ENCODE results near the gene IGFALS. TPM values are rescaled to one million over a fixed set of nuclear protein-coding genes. Genes with fewer than 3 reads are reported as not detected.

The IGFALS gene
- total RNA-seq, 1 donor from 2014 or later: not detected

- no peak for TF ChIP-seq POLR2AphosphoS5 (IDR thresholded peaks at IDR 0.05; ENCODE audit: insufficient read depth in 1 of 2, low read depth in 1 of 2)
- TF ChIP-seq POLR2A (IDR thresholded peaks at IDR 0.05): no peak
- TF ChIP-seq CTCF (IDR thresholded peaks at IDR 0.05): no peak
- Histone ChIP-seq H3K9me3 (no peaks in the 10 kb centered on the region), H3K4me1 (peaks cover 13% of the 10 kb centered on the region), H3K27ac (no peak overlapping the region), H3K27me3 (no peaks in the 10 kb centered on the region), H3K36me3 (peaks cover 0 to 27% of the 10 kb centered on the region in 2 donors), H3K4me3 (no peak overlapping the region)
- intact Hi-C loops (cut with DNase I): no loop called here
- DNase-seq (ENCODE audit: extremely low spot score in 2 of 2): no peak
Measured at GRCh38 chr16:1790611-1791255, 2.8 kb downstream of the IGFALS start.

GRCh38 chr16:1790261-1790610 lies 3.3 kb downstream of the IGFALS start:
- no peak overlapping the region for H3K4me3 ChIP-seq
- H3K36me3 ChIP-seq: peaks cover 0 to 27% of the 10 kb centered on the region in 2 donors
- H3K4me1 ChIP-seq: peaks cover 18% of the 10 kb centered on the region
- no peak for TF ChIP-seq POLR2A (IDR thresholded peaks at IDR 0.05)
- TF ChIP-seq POLR2AphosphoS5 (IDR thresholded peaks at IDR 0.05; ENCODE audit: insufficient read depth in 1 of 2, low read depth in 1 of 2): no peak
- no peak for TF ChIP-seq CTCF (IDR thresholded peaks at IDR 0.05)
- H3K9me3 ChIP-seq: no peaks in the 10 kb centered on the region
- no peak for DNase-seq (ENCODE audit: extremely low spot score in 2 of 2)
- intact Hi-C loops (cut with DNase I): no loop called here
- H3K27ac ChIP-seq: no peak overlapping the region
- H3K27me3 ChIP-seq: no peaks in the 10 kb centered on the region

- Histone ChIP-seq H3K27ac (no peak overlapping the region), H3K9me3 (no peaks in the 10 kb centered on the region), H3K4me3 (no peak overlapping the region), H3K27me3 (no peaks in the 10 kb centered on the region), H3K4me1 (peaks cover 24% of the 10 kb centered on the region), H3K36me3 (peaks cover 0 to 27% of the 10 kb centered on the region in 2 donors)
- TF ChIP-seq CTCF (IDR thresholded peaks at IDR 0.05) (no peak), POLR2AphosphoS5 (IDR thresholded peaks at IDR 0.05; ENCODE audit: insufficient read depth in 1 of 2, low read depth in 1 of 2) (no peak), POLR2A (IDR thresholded peaks at IDR 0.05) (no peak)
- no peak for DNase-seq (ENCODE audit: extremely low spot score in 2 of 2)
- intact Hi-C loops (cut with DNase I): no loop called here
Measured at GRCh38 chr16:1789643-1790045, 3.9 kb downstream of the IGFALS start.

GRCh38 chr16:1788708-1789100 lies 4.8 kb downstream of the IGFALS start:
- Histone ChIP-seq H3K4me1 (peaks cover 33% of the 10 kb centered on the region), H3K27ac (no peak overlapping the region), H3K9me3 (no peaks in the 10 kb centered on the region), H3K27me3 (no peaks in the 10 kb centered on the region), H3K36me3 (peaks cover 0 to 27% of the 10 kb centered on the region in 2 donors), H3K4me3 (no peak overlapping the region)
- intact Hi-C loops (cut with DNase I): no loop called here
- DNase-seq (ENCODE audit: extremely low spot score in 2 of 2): no peak
- TF ChIP-seq POLR2A (IDR thresholded peaks at IDR 0.05) (no peak), POLR2AphosphoS5 (IDR thresholded peaks at IDR 0.05; ENCODE audit: insufficient read depth in 1 of 2, low read depth in 1 of 2) (no peak), CTCF (IDR thresholded peaks at IDR 0.05) (no peak)

- Histone ChIP-seq H3K27me3 (no peaks in the 10 kb centered on the region), H3K27ac (no peak overlapping the region), H3K9me3 (no peaks in the 10 kb centered on the region), H3K4me1 (peaks cover 36% of the 10 kb centered on the region), H3K36me3 (peaks cover 0 to 27% of the 10 kb centered on the region in 2 donors), H3K4me3 (no peak overlapping the region)
- DNase-seq (ENCODE audit: extremely low spot score in 2 of 2): no peak
- no peak for TF ChIP-seq CTCF (IDR thresholded peaks at IDR 0.05)
- no peak for TF ChIP-seq POLR2AphosphoS5 (IDR thresholded peaks at IDR 0.05; ENCODE audit: insufficient read depth in 1 of 2, low read depth in 1 of 2)
- TF ChIP-seq POLR2A (IDR thresholded peaks at IDR 0.05): no peak
- intact Hi-C loops (cut with DNase I): no loop called here
Measured at GRCh38 chr16:1788095-1788707, 5.3 kb downstream of the IGFALS start.

Data from vagina (tissue), 2 donors.